Measurements from ENCODE around the gene ADAMTS2. TPM values are rescaled to one million over a fixed set of nuclear protein-coding genes. Genes with fewer than 3 reads are reported as not detected.

The ADAMTS2 gene
- total and polyA plus RNA-seq, 4 donors, result 4.8 to 49.8 (median 32.0) TPM

DNA sequence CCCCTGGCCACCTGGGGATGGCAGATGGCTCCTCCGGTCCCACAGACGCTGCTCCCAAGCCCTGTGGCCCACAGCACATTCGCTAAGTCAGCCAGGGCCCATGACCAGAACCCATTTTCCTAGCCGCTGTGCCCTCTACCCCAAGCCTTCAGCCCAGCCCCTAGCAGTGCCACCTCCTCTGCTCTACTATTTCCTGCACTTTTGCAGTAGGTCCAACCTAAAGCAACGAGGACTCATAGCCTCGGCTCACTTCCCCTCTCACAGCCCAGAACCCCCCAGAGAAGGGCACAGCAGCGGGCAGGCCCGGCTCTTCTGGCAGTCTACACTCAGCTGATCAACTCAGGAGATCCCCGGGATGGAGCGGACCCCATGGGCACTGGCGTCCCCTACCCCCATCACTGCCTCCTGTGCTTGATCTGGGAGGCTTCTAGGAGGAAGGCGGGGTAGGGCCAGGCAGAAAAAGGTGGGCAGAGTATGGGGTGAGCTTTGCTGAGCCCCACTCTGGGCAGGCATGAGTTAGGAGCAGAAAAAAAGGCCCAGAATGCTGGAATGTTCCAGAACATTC lies 173.9 kb downstream of the ADAMTS2 start:
- Histone ChIP-seq H3K4me1 (ENCODE audit: control insufficient read depth in 1 of 2, insufficient read depth in 2 of 2, low read length in 2 of 2) (no peaks in the 10 kb centered on the region), H3K27me3 (ENCODE audit: control insufficient read depth in 1 of 2, insufficient read depth in 2 of 2, low read length in 1 of 2) (no peaks in the 10 kb centered on the region), H3K27ac (ENCODE audit: low read depth in 1 of 2, low read length in 2 of 2) (no peak overlapping the region), H3K36me3 (ENCODE audit: control insufficient read depth in 1 of 2, insufficient read depth in 2 of 2, low read length in 1 of 2) (no peaks in the 10 kb centered on the region), H3K9me3 (ENCODE audit: control insufficient read depth, low read length) (no peaks in the 10 kb centered on the region), H3K4me3 (ENCODE audit: low read length in 2 of 2) (no peak overlapping the region)
- 93 to 95% methylated on average over 12 of the region's 12 CpGs for WGBS, 2 donors
- peak; percentile 29 to 61 for DNase-seq
- ATAC-seq (ENCODE audit: low FRiP score), result no peak
- intact Hi-C loops (cut with DNase I), result no loop called here

DNA sequence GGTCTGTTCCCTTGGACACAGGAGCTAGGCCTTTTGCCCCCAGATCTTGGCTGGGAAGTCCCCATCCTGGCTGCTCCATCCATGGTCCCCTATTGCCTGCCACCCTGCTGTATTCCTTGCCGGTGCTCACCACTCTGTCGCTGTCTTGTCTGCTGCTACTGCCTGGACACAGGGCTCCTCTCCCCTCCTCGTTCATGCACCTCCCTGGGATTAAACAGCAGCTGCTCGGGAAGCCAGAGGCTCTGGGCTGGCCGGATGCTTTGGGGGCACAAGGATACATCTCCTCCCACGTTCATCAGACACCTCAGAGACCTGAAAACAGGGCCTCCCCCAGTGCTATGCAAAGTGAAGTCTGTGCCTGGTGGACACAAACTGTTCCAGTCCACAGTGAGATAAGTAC lies 174.7 kb downstream of the ADAMTS2 start:
- 90 to 94% methylated on average over 6 of the region's 6 CpGs for WGBS, 2 donors
- Histone ChIP-seq H3K36me3 (ENCODE audit: control insufficient read depth in 1 of 2, insufficient read depth in 2 of 2, low read length in 1 of 2) (no peaks in the 10 kb centered on the region), H3K27ac (ENCODE audit: low read depth in 1 of 2, low read length in 2 of 2) (no peak overlapping the region), H3K27me3 (ENCODE audit: control insufficient read depth in 1 of 2, insufficient read depth in 2 of 2, low read length in 1 of 2) (no peaks in the 10 kb centered on the region), H3K4me1 (ENCODE audit: control insufficient read depth in 1 of 2, insufficient read depth in 2 of 2, low read length in 2 of 2) (no peaks in the 10 kb centered on the region), H3K4me3 (ENCODE audit: low read length in 2 of 2) (no peak overlapping the region), H3K9me3 (ENCODE audit: control insufficient read depth, low read length) (no peaks in the 10 kb centered on the region)
- no peak for ATAC-seq (ENCODE audit: low FRiP score)
- DNase-seq, result peak in 1 of 2 donors; percentile 61
- intact Hi-C loops (cut with DNase I), result no loop called here

DNA sequence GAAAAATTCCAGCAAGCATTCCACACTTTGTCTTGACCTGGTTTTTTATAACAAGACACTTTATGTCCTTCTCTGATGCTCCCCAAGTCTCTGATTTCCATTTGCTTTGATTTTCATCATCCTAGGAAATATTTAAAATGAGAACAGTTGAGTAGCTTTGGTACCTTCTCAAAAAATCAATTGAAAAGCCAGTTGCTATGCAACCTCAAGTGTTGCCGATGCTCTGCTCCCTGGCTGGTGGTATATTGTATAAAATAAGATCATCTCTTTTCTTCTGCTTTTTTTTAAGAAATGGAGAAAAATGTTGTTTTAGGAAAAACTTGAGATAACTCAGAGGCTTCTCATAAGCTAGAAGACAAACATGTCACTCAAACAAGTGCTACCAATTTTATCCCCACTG lies 175.4 kb downstream of the ADAMTS2 start:
- H3K4me3 ChIP-seq (ENCODE audit: low read length in 2 of 2), result no peak overlapping the region
- no peaks in the 10 kb centered on the region for H3K36me3 ChIP-seq (ENCODE audit: control insufficient read depth in 1 of 2, insufficient read depth in 2 of 2, low read length in 1 of 2)
- no peak overlapping the region for H3K27ac ChIP-seq (ENCODE audit: low read depth in 1 of 2, low read length in 2 of 2)
- DNase-seq (no peak), ATAC-seq (ENCODE audit: low FRiP score) (no peak)
- no peaks in the 10 kb centered on the region for H3K4me1 ChIP-seq (ENCODE audit: control insufficient read depth in 1 of 2, insufficient read depth in 2 of 2, low read length in 2 of 2)
- intact Hi-C loops (cut with DNase I), result loop anchor here (5.0 to 10.0 kb wide), 3 partner anchors 177 to 235 kb away; partner anchors contain the start of gene ADAMTS2 (in 2 of the 2)
- H3K9me3 ChIP-seq (ENCODE audit: control insufficient read depth, low read length), result no peaks in the 10 kb centered on the region
- no peaks in the 10 kb centered on the region for H3K27me3 ChIP-seq (ENCODE audit: control insufficient read depth in 1 of 2, insufficient read depth in 2 of 2, low read length in 1 of 2)
- WGBS, 2 donors, result 96 to 100% methylated on average over 1 of the region's 1 CpG

DNA sequence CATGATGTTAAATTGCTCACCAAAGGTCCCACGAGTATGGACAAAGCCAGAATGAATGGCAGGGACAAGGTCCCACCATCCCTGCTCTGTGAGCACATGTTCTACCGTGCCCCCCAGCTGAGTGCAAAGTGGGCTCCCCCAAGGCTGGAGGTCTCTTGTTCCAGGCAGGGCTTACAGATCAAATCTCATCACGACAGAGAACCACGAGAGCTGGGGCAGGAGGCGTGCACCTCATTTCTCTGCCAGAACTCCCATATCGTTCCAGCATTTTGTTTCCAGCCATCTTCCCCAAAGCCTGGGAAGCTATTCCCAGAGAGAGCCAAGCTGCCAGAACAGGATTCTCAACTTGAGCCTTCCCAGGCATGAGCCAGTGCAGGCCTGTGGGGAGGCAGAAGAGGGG lies 176.6 kb downstream of the ADAMTS2 start:
- no peaks in the 10 kb centered on the region for H3K4me1 ChIP-seq (ENCODE audit: control insufficient read depth in 1 of 2, insufficient read depth in 2 of 2, low read length in 2 of 2)
- no peaks in the 10 kb centered on the region for H3K36me3 ChIP-seq (ENCODE audit: control insufficient read depth in 1 of 2, insufficient read depth in 2 of 2, low read length in 1 of 2)
- WGBS, 2 donors, result 72% methylated on average over 6 of the region's 6 CpGs
- ATAC-seq (ENCODE audit: low FRiP score) (no peak), DNase-seq (peak; percentile 33 to 36)
- H3K27ac ChIP-seq (ENCODE audit: low read depth in 1 of 2, low read length in 2 of 2), result no peak overlapping the region
- no peaks in the 10 kb centered on the region for H3K9me3 ChIP-seq (ENCODE audit: control insufficient read depth, low read length)
- intact Hi-C loops (cut with DNase I), result loop anchor here (5.0 to 10.0 kb wide), 3 partner anchors 179 to 236 kb away; partner anchors contain the start of gene ADAMTS2 (in 2 of the 2)
- no peak overlapping the region for H3K4me3 ChIP-seq (ENCODE audit: low read length in 2 of 2)
- no peaks in the 10 kb centered on the region for H3K27me3 ChIP-seq (ENCODE audit: control insufficient read depth in 1 of 2, insufficient read depth in 2 of 2, low read length in 1 of 2)

DNA sequence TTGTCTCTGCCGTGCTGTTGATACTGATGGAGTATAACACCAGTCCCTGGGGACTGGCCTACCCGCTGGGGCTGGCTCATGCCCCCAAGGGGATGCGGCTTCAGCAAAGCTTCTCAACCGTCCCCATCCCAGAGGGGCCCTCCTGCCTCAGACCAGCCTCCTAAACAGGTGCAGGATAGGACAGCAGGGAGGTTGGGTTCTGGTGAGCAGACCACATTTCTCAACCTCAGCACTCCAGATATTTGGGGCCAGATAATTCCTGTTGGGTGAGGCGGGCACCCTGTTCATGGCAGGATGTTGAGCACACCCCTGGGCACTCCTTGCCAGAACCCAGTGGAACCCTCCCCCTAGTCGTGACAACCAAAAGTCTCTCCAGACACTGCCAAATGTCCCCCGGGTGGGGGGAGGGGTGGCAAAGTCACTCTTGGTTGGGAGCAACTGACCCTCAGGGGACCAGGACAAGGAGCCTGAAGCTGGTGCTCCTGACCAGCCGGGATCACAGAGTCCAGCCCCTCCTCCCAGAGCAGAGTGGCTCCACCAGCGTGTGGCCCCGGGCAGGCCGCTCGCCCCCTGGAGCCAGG lies 177.3 kb downstream of the ADAMTS2 start:
- no peak for ATAC-seq (ENCODE audit: low FRiP score)
- Histone ChIP-seq H3K36me3 (ENCODE audit: control insufficient read depth in 1 of 2, insufficient read depth in 2 of 2, low read length in 1 of 2) (no peaks in the 10 kb centered on the region), H3K27me3 (ENCODE audit: control insufficient read depth in 1 of 2, insufficient read depth in 2 of 2, low read length in 1 of 2) (no peaks in the 10 kb centered on the region), H3K9me3 (ENCODE audit: control insufficient read depth, low read length) (no peaks in the 10 kb centered on the region), H3K4me3 (ENCODE audit: low read length in 2 of 2) (no peak overlapping the region), H3K27ac (ENCODE audit: low read depth in 1 of 2, low read length in 2 of 2) (no peak overlapping the region), H3K4me1 (ENCODE audit: control insufficient read depth in 1 of 2, insufficient read depth in 2 of 2, low read length in 2 of 2) (no peaks in the 10 kb centered on the region)
- DNase-seq, result peak; percentile 42 to 54
- 85% methylated on average over 12 of the region's 12 CpGs for WGBS, 2 donors
- intact Hi-C loops (cut with DNase I), result loop anchor here (1.0 to 10.0 kb wide), 5 partner anchors 179 to 326 kb away; partner anchors contain the start of gene ADAMTS2 (in 2 of the 2)

DNA sequence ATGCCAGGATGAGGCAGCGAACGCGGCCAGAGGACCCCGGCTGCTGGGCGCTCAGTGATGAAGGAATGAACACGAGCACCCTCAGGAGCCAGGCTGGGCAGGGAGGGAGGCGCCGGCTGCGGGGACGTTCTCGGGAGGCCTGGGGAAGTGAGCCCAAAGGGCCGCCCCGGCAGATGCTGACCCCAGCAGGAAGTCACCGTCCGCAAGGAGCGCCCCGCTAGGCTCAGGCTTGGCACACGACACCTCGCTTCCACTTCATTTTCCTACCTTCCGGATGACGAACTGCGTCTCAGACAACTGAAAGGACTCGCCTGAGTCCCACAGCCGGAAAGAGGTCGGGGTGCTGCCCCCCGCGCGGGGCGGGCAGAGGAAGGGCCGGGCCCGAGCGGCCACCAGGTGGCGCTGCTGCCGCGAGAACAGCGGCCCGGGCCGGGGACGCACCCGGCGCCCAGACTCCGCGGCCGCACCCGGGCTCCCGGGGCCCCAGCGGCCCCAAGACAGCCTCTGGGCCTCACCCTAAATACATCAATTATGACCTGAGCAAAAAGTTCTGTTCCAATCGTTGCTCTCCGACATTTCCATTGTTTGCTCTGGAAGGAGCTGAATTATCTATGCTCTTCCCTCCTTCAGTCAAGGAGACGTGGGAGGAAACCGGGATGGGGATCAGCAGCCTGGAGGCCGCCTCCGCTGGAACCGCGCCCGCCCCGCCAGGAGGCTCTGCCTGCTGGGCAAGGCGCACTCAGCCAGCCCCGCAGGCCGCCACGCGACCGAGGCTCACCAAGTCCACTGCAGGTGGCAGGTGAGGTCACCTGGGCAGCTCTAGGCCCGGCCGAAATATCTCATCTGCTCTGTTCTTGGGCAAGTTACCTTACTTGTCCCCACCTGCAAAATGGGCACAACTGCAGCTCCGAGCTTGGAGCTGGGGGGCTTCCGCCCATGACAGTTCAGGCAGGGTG lies 178.1 kb downstream of the ADAMTS2 start:
- Histone ChIP-seq H3K4me3 (ENCODE audit: low read length in 2 of 2) (no peak overlapping the region), H3K36me3 (ENCODE audit: control insufficient read depth in 1 of 2, insufficient read depth in 2 of 2, low read length in 1 of 2) (no peaks in the 10 kb centered on the region), H3K4me1 (ENCODE audit: control insufficient read depth in 1 of 2, insufficient read depth in 2 of 2, low read length in 2 of 2) (no peaks in the 10 kb centered on the region), H3K9me3 (ENCODE audit: control insufficient read depth, low read length) (no peaks in the 10 kb centered on the region), H3K27me3 (ENCODE audit: control insufficient read depth in 1 of 2, insufficient read depth in 2 of 2, low read length in 1 of 2) (no peaks in the 10 kb centered on the region), H3K27ac (ENCODE audit: low read depth in 1 of 2, low read length in 2 of 2) (no peak overlapping the region)
- ATAC-seq (ENCODE audit: low FRiP score) (peak; percentile 74), DNase-seq (peak in 1 of 2 donors; percentile 87)
- intact Hi-C loops (cut with DNase I), result loop anchor here (1.0 to 10.0 kb wide), 5 partner anchors 180 to 327 kb away; partner anchors contain the start of gene ADAMTS2 (in 2 of the 2)
- WGBS, 2 donors, result 22 to 29% methylated on average over 64 to 67 of the region's 67 CpGs

DNA sequence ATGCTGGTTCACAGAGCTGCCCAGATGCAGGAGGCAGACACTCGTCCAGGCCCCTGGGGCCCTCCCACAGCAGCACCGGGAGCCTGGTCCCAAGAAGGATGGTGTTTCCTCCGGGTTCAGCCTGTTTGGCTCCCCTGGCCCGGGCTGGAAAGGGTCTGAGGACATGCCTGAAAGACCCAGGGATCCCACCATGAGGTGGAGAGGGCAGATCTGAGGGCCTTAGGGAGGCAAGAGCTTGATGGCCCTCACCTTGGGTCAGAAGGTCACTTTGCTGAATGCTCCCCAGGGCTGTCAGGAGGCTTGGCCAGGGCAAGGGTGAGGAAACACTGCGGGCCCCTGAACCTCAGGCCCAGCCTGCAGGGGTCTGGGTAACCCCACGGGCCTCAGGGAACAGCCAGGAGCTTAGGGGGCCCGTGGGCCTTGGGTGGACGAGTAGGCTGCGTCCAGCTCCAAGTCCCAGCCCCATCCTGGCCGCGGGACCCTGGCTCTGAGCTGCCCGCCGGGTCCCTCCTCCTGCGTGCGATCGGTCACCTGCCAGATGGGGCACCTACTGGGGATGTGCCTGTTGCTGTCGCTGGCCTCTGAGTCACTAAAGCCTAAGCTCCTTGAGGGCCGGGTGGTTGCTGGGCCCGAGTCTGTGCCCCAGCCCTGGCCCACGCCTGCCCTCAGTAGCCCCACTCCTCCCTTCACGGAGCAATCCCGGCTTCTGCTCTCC lies 178.9 kb downstream of the ADAMTS2 start:
- ATAC-seq (ENCODE audit: low FRiP score) (no peak), DNase-seq (peak in 1 of 2 donors; percentile 71)
- H3K9me3 ChIP-seq (ENCODE audit: control insufficient read depth, low read length), result no peaks in the 10 kb centered on the region
- intact Hi-C loops (cut with DNase I), result loop anchor here (5.0 to 10.0 kb wide), 3 partner anchors 181 to 238 kb away; partner anchors contain the start of gene ADAMTS2 (in 2 of the 2)
- H3K4me3 ChIP-seq (ENCODE audit: low read length in 2 of 2), result no peak overlapping the region
- no peak overlapping the region for H3K27ac ChIP-seq (ENCODE audit: low read depth in 1 of 2, low read length in 2 of 2)
- H3K4me1 ChIP-seq (ENCODE audit: control insufficient read depth in 1 of 2, insufficient read depth in 2 of 2, low read length in 2 of 2), result no peaks in the 10 kb centered on the region
- WGBS, 2 donors, result 86 to 87% methylated on average over 22 of the region's 22 CpGs
- H3K36me3 ChIP-seq (ENCODE audit: control insufficient read depth in 1 of 2, insufficient read depth in 2 of 2, low read length in 1 of 2), result no peaks in the 10 kb centered on the region
- no peaks in the 10 kb centered on the region for H3K27me3 ChIP-seq (ENCODE audit: control insufficient read depth in 1 of 2, insufficient read depth in 2 of 2, low read length in 1 of 2)
